ENCODE measurements around the gene ABCA4. TPM values are rescaled to one million over a fixed set of nuclear protein-coding genes. Genes with fewer than 3 reads are reported as not detected.

The ABCA4 gene
- total RNA-seq, 4 donors from 2014 or later = not detected

- Histone ChIP-seq H3K36me3 (no peaks in the 10 kb centered on the region), H3K4me1 (no peaks in the 10 kb centered on the region), H3K27me3 (no peaks in the 10 kb centered on the region), H3K4me3 (no peak overlapping the region), H3K9me3 (no peaks in the 10 kb centered on the region), H3K27ac (no peak overlapping the region)
- intact Hi-C loops (cut with DNase I; ENCODE audit: low total_unique reads) = no loop called here
- DNase-seq (no peak), ATAC-seq (no peak)
- TF ChIP-seq POLR2A (IDR thresholded peaks at IDR 0.05) (no peak), CTCF (IDR thresholded peaks at IDR 0.05 in 4 of 5, conservative IDR thresholded peaks at IDR 0.05 in 1 of 5) (no peak)
- in situ Hi-C loops (cut with MboI; ENCODE audit: low sequenced_read_pairs in 4 of 4) = no loop called here
Observed at GRCh38 chr1:94111879-94112278, 9.1 kb downstream of the ABCA4 start.

- intact Hi-C loops (cut with DNase I; ENCODE audit: low total_unique reads) = no loop called here
Observed at GRCh38 chr1:94110946-94111740, 9.8 kb downstream of the ABCA4 start.

GRCh38 chr1:94110021-94110761 lies 10.8 kb downstream of the ABCA4 start:
- intact Hi-C loops (cut with DNase I; ENCODE audit: low total_unique reads) (no loop called here), in situ Hi-C loops (cut with MboI; ENCODE audit: low sequenced_read_pairs in 4 of 4) (no loop called here)
- no peak for DNase-seq

More at GRCh38 chr1:94110946-94111740, 9.8 kb downstream of the ABCA4 start:
- Histone ChIP-seq H3K9me3 (no peaks in the 10 kb centered on the region), H3K4me3 (no peak overlapping the region), H3K4me1 (no peaks in the 10 kb centered on the region), H3K36me3 (no peaks in the 10 kb centered on the region), H3K27me3 (no peaks in the 10 kb centered on the region), H3K27ac (no peak overlapping the region)
- no peak for ATAC-seq
- TF ChIP-seq POLR2A (IDR thresholded peaks at IDR 0.05) = no peak
- no peak for TF ChIP-seq CTCF (IDR thresholded peaks at IDR 0.05 in 4 of 5, conservative IDR thresholded peaks at IDR 0.05 in 1 of 5)
- in situ Hi-C loops (cut with MboI; ENCODE audit: low sequenced_read_pairs in 4 of 4) = no loop called here
- no peak for DNase-seq

GRCh38 chr1:94109478-94109877 lies 11.5 kb downstream of the ABCA4 start:
- no peak overlapping the region for H3K27ac ChIP-seq
- no peaks in the 10 kb centered on the region for H3K36me3 ChIP-seq
- H3K27me3 ChIP-seq = no peaks in the 10 kb centered on the region
- in situ Hi-C loops (cut with MboI; ENCODE audit: low sequenced_read_pairs in 4 of 4) (no loop called here), intact Hi-C loops (cut with DNase I; ENCODE audit: low total_unique reads) (no loop called here)
- H3K4me1 ChIP-seq = no peaks in the 10 kb centered on the region
- H3K4me3 ChIP-seq = no peak overlapping the region
- DNase-seq = no peak
- H3K9me3 ChIP-seq = no peaks in the 10 kb centered on the region
- no peak for ATAC-seq
- TF ChIP-seq CTCF (IDR thresholded peaks at IDR 0.05 in 4 of 5, conservative IDR thresholded peaks at IDR 0.05 in 1 of 5) (no peak), POLR2A (IDR thresholded peaks at IDR 0.05) (no peak)

More at GRCh38 chr1:94110021-94110761, 10.8 kb downstream of the ABCA4 start:
- H3K27ac ChIP-seq = no peak overlapping the region
- TF ChIP-seq POLR2A (IDR thresholded peaks at IDR 0.05) = no peak
- no peak for TF ChIP-seq CTCF (IDR thresholded peaks at IDR 0.05 in 4 of 5, conservative IDR thresholded peaks at IDR 0.05 in 1 of 5)
- H3K27me3 ChIP-seq = no peaks in the 10 kb centered on the region
- no peaks in the 10 kb centered on the region for H3K36me3 ChIP-seq
- no peaks in the 10 kb centered on the region for H3K9me3 ChIP-seq
- H3K4me1 ChIP-seq = no peaks in the 10 kb centered on the region
- H3K4me3 ChIP-seq = no peak overlapping the region
- no peak for ATAC-seq
